ENCODE results near the gene CCRL2. TPM values are rescaled to one million over a fixed set of nuclear protein-coding genes. Genes with fewer than 3 reads are reported as not detected.

Gene CCRL2
- total RNA-seq, 1 experiment from 2014 or later: 5.4 TPM

Other genes starting within 250 kb of the CCRL2 start
- 0.19 and 0.46 TPM in 2 replicates for gene CCR1, start 198.9 kb upstream of the CCRL2 start, total RNA-seq (2014; rRNA removed)
- not detected in 2 replicates for gene CCR3, start 164.8 kb upstream of the CCRL2 start, total RNA-seq (2014; rRNA removed)
- not detected in 2 replicates for gene CCR2, start 53.1 kb upstream of the CCRL2 start, total RNA-seq (2014; rRNA removed)
- not detected in 2 replicates for gene CCR5, start 36.3 kb upstream of the CCRL2 start, total RNA-seq (2014; rRNA removed)
- 0.06 TPM in 1 of 2 replicates, not detected in the other for gene LTF, start 57.6 kb downstream of the CCRL2 start, total RNA-seq (2014; rRNA removed)
- not detected in 2 replicates for gene RTP3, start 90.7 kb downstream of the CCRL2 start, total RNA-seq (2014; rRNA removed)
- gene LRRC2, start 159.0 kb downstream of the CCRL2 start, total RNA-seq (2014; rRNA removed): 0.32 and 0.86 TPM in 2 replicates
- not detected in 2 replicates for gene FAM240A, start 205.3 kb downstream of the CCRL2 start, total RNA-seq (2014; rRNA removed)